IPS DF 6.9 (cell line): Measurements from ENCODE around the gene CDYL.

ENCODE experiments used
- DNase-seq: peaks from one replicate; pipeline ENCODE4 v3.0.0-alpha.2; 2013; ENCODE audit warnings: low read depth, low spot score
- H3K27ac ChIP-seq: one replicate; pipeline ENCODE4 v1.5.1; 2013; ENCODE audit warnings: low read length, control low read depth
- H3K27me3 ChIP-seq: 2 replicates; pipeline ENCODE4 v1.6.1; 2013; ENCODE audit warnings: mild to moderate bottlenecking, low read length; ENCODE audit not compliant: control insufficient read depth, insufficient read depth
- H3K36me3 ChIP-seq: 2 replicates; pipeline ENCODE4 v1.6.1; 2013; ENCODE audit warnings: low read length; ENCODE audit not compliant: control insufficient read depth, insufficient read depth
- H3K4me1 ChIP-seq: 2 replicates; pipeline ENCODE4 v1.6.1; 2013; ENCODE audit warnings: low read length; ENCODE audit not compliant: control insufficient read depth, insufficient read depth
- H3K4me3 ChIP-seq: 2 replicates; pipeline ENCODE4 v1.5.1; 2013; ENCODE audit warnings: mild to moderate bottlenecking, low read length
- H3K9me3 ChIP-seq: 2 replicates; pipeline ENCODE4 v1.6.1; 2013; ENCODE audit warnings: low read length, inconsistent platforms; ENCODE audit not compliant: control insufficient read depth, insufficient read depth
- WGBS: extraction: QIAGEN DNeasy Blood & Tissue Kit; methylation state at CpG from one replicate; pipeline ENCODE4 v1.1.7; 2013; ENCODE audit warnings: mixed read lengths, missing lambda C conversion rate; ENCODE audit not compliant: insufficient read length, insufficient coverage; 5-methylcytosine and 5-hydroxymethylcytosine counted together

Gene CDYL

DNA sequence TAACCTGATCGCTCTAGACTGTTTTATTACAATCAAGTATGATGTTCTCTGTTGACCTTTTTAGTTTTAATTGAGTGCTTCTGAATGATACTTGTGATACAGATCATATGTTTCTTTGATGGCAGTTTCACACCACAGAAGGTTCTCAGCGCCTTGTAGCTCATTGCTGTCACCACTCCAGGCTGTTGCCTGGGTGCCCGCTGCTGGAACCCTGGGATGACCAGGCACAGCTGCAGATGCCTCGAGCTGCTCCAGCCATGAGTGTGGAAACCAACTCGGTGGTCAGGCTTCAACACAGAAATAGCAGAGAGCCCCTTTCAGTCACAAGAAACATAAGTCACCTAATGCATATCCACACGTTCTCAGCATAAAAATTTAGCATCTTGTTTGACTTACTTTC is 114.9 kb downstream of the CDYL start:
- no peak overlapping the region for H3K4me3 ChIP-seq
- peaks cover 12% of the 10 kb centered on the region for H3K36me3 ChIP-seq
- no peaks in the 10 kb centered on the region for H3K9me3 ChIP-seq
- H3K27me3 ChIP-seq, result no peaks in the 10 kb centered on the region
- H3K27ac ChIP-seq, result no peak overlapping the region
- DNase-seq, result no peak
- peaks cover 3% of the 10 kb centered on the region for H3K4me1 ChIP-seq
- no CpG with 5 or more reads among the region's 6 CpGs for WGBS

GRCh38 chr6:4892785-4893485 is 116.7 kb downstream of the CDYL start:
- Histone ChIP-seq H3K27ac (no peak overlapping the region), H3K4me3 (no peak overlapping the region), H3K36me3 (peaks cover 12% of the 10 kb centered on the region), H3K27me3 (no peaks in the 10 kb centered on the region), H3K9me3 (no peaks in the 10 kb centered on the region), H3K4me1 (peaks cover 3% of the 10 kb centered on the region)
- WGBS, result no CpG with 5 or more reads among the region's 20 CpGs
- DNase-seq, result no peak

DNA sequence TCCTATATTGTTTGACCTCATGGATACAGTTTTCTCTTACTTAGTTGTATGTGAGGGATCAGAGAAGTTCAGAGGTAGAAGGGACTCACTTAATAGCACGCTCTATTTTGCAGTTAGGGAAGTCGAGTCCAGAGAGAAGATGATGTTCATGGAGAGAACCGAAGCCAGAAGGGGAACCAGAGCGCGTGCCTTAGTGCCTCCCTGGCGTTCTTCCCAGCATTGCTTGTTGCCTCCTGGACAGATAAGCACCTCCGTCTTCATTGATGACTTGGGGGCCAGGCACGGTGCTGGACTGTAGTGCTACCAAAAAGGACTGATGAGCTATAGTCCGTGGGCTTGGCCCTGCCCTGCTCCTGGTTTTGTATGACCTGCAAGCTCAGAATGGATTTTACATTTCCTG is 117.8 kb downstream of the CDYL start:
- H3K27ac ChIP-seq, result no peak overlapping the region

DNA sequence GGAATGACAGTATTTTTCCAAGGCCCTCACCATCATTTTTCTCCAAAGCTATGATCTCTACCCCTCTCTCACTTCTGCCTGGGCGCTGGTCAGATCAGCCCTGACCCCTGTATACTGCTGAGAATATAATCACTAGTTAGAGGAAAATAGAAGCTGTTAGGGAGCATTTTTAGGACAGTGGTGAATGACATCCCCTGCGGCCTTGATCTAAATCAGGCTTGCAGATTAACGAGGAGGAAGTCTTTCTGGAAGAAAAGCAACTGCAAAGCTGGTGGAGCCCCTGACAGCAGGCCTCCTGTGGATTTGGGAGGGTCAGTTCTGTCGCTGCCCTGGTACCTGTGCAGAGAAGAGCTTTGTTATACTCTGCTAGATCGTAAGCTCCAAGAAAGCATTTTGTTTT is 119.8 kb downstream of the CDYL start:
- no peaks in the 10 kb centered on the region for H3K9me3 ChIP-seq
- no peak overlapping the region for H3K4me3 ChIP-seq
- WGBS, result no CpG with 5 or more reads among the region's 5 CpGs
- no peak overlapping the region for H3K27ac ChIP-seq
- no peak for DNase-seq
- no peaks in the 10 kb centered on the region for H3K27me3 ChIP-seq
- H3K36me3 ChIP-seq, result peaks cover 12% of the 10 kb centered on the region
- no peaks in the 10 kb centered on the region for H3K4me1 ChIP-seq

More for the DNA sequence above, 117.8 kb downstream of the CDYL start:
- no peak overlapping the region for H3K4me3 ChIP-seq
- no peaks in the 10 kb centered on the region for H3K27me3 ChIP-seq
- WGBS, result no CpG with 5 or more reads among the region's 9 CpGs
- peaks cover 12% of the 10 kb centered on the region for H3K36me3 ChIP-seq
- no peak for DNase-seq
- H3K4me1 ChIP-seq, result peaks cover 3% of the 10 kb centered on the region
- no peaks in the 10 kb centered on the region for H3K9me3 ChIP-seq

DNA sequence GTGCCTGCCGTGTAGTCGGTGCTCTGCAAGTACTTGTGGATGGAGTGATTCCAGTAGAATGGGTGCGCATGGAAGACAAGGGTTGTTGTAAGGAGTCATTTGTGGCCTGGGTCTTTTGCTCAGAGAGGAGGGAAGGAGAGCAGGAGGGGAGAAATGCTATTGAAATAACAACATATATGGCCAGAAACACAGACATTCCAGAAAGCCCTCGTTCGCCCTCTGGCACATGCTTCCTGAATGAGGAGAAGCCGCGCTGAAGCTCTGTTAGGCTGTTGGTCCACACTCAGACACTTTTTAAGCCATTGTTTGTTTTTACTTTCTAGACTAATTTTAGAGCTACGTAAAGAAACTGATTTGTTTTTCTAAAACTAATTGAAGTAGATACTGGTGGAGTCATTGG is 120.2 kb downstream of the CDYL start:
- no CpG with 5 or more reads among the region's 8 CpGs for WGBS
- Histone ChIP-seq H3K27ac (no peak overlapping the region), H3K27me3 (no peaks in the 10 kb centered on the region), H3K4me3 (no peak overlapping the region), H3K4me1 (no peaks in the 10 kb centered on the region), H3K9me3 (no peaks in the 10 kb centered on the region), H3K36me3 (peaks cover 12% of the 10 kb centered on the region)
- no peak for DNase-seq

GRCh38 chr6:4899249-4900034 is 123.2 kb downstream of the CDYL start:
- H3K9me3 ChIP-seq, result no peaks in the 10 kb centered on the region
- H3K27me3 ChIP-seq, result no peaks in the 10 kb centered on the region
- H3K36me3 ChIP-seq, result no peaks in the 10 kb centered on the region
- no peak overlapping the region for H3K4me3 ChIP-seq
- no peak for DNase-seq
- no CpG with 5 or more reads among the region's 11 CpGs for WGBS
- H3K27ac ChIP-seq, result no peak overlapping the region
- H3K4me1 ChIP-seq, result no peaks in the 10 kb centered on the region; the same call in 1 of the 2 replicates

DNA sequence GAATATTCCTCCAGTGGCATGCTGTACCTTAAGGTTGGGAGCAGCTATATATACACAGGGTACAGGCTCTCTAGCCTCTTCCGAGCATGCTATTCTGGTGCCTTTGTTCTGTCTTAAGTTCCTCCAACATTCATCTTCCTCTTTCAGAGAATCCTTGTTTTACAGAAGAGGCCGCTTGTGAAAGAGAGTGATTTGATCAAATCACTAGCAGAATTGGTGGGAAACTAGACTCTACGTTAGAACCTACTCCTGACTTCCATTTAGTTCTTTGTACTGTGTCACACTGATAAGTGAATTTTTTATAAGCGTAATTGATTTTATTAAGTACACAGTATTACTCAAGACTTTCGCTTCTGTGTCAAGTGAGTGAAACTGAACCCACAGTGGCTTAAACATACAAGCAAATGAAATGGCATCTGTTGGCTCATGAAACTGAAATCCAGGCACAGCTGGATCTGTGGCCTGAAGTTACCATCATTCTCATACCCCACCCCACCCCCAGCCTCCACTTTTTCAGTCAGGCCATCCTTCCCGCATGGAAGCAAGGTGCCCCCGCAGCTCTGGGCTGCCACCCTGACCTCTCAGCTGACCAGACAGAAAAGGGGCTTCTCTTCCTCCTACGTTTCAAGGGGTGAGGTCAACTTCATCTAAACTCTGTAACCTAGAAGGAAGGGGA is 125.3 kb downstream of the CDYL start:
- Histone ChIP-seq H3K4me1 (peaks cover 1% of the 10 kb centered on the region), H3K36me3 (no peaks in the 10 kb centered on the region), H3K27ac (no peak overlapping the region), H3K4me3 (no peak overlapping the region), H3K27me3 (no peaks in the 10 kb centered on the region), H3K9me3 (no peaks in the 10 kb centered on the region)
- WGBS, result no CpG with 5 or more reads among the region's 8 CpGs
- no peak for DNase-seq

GRCh38 chr6:4902363-4902762 is 126.2 kb downstream of the CDYL start:
- WGBS, result no CpG with 5 or more reads among the region's 2 CpGs
- H3K9me3 ChIP-seq, result no peaks in the 10 kb centered on the region
- H3K4me1 ChIP-seq, result peaks cover 1% of the 10 kb centered on the region
- no peak overlapping the region for H3K4me3 ChIP-seq
- no peak overlapping the region for H3K27ac ChIP-seq
- no peaks in the 10 kb centered on the region for H3K36me3 ChIP-seq
- no peak for DNase-seq
- no peaks in the 10 kb centered on the region for H3K27me3 ChIP-seq

GRCh38 chr6:4903121-4903520 is 126.9 kb downstream of the CDYL start:
- DNase-seq, result no peak
- Histone ChIP-seq H3K27ac (no peak overlapping the region), H3K9me3 (no peaks in the 10 kb centered on the region), H3K4me3 (no peak overlapping the region), H3K27me3 (no peaks in the 10 kb centered on the region), H3K4me1 (peaks cover 6% of the 10 kb centered on the region), H3K36me3 (no peaks in the 10 kb centered on the region)
- WGBS, result no CpG with 5 or more reads among the region's 9 CpGs

DNA sequence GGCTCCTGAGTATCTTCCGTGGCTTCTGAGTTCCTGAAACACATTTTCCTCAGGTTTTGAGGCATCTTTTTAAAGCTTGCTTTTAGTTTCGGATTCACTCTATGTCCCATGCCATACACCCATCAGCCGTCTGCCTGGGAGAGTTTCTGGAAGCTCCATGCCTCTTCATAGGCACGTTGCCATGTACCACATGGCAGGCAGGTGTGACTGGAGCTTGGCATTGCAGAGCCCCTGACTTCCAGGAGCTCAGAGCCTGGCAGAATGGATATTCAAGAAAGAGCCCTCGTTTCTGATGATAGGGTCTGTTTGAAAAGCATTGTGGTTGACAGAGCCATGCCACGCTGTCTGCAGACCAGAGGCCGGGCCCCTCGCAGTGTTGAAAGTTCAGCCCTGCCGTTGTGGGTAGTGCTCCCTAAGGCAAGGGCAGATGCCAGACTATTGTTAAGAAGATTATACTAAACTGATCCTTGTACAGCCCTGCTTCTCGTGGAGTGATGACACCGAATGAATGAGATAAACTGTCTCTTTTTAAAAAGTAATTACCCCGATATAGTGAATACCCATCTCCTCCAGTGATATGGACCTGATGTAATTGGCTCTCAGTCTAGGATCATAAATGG is 127.7 kb downstream of the CDYL start:
- no CpG with 5 or more reads among the region's 12 CpGs for WGBS
- Histone ChIP-seq H3K4me1 (peaks cover 9% of the 10 kb centered on the region), H3K36me3 (no peaks in the 10 kb centered on the region), H3K4me3 (no peak overlapping the region), H3K27ac (no peak overlapping the region), H3K27me3 (no peaks in the 10 kb centered on the region), H3K9me3 (no peaks in the 10 kb centered on the region)
- no peak for DNase-seq
